ENCODE data around the gene MGAT5B. TPM values are rescaled to one million over a fixed set of nuclear protein-coding genes. Genes with fewer than 3 reads are reported as not detected.

The MGAT5B gene
- total RNA-seq, 2 donors from 2014 or later: 0.05 to 0.27 TPM

GRCh38 chr17:76889323-76889722, 21.1 kb downstream of the MGAT5B start:
- TF ChIP-seq CTCF (IDR thresholded peaks at IDR 0.05): no peak
- Histone ChIP-seq H3K36me3 (no peaks in the 10 kb centered on the region), H3K27ac (no peak overlapping the region), H3K9ac (ENCODE audit: low read depth in 2 of 2, low read length in 2 of 2) (no peak overlapping the region), H3K9me3 (no peaks in the 10 kb centered on the region), H3K27me3 (no peaks in the 10 kb centered on the region), H3K4me3 (no peak overlapping the region), H3K4me1 (no peaks in the 10 kb centered on the region)
- no peak for DNase-seq
- intact Hi-C loops (cut with DNase I): no loop called here

DNA sequence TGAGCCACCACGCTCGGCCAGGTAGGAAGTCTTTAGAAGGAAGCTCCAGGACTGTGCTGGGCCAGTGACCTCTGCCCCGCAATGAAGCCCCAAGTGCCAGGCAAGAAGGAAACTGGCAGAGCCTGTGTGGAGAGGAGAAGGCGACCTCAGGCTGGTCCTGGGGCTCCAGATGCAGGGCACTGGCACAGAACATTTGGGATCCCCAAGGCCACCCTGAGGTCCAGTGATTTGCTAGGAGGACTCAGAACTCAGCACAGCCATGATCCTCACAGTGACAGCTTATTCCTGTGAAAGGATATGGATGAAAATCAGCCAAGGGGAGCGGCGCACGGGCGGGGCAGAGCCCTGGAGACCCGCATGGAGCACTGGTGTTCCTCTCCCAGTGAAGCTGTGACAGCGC, 24.1 kb downstream of the MGAT5B start:
- TF ChIP-seq CTCF (IDR thresholded peaks at IDR 0.05): no peak

DNA sequence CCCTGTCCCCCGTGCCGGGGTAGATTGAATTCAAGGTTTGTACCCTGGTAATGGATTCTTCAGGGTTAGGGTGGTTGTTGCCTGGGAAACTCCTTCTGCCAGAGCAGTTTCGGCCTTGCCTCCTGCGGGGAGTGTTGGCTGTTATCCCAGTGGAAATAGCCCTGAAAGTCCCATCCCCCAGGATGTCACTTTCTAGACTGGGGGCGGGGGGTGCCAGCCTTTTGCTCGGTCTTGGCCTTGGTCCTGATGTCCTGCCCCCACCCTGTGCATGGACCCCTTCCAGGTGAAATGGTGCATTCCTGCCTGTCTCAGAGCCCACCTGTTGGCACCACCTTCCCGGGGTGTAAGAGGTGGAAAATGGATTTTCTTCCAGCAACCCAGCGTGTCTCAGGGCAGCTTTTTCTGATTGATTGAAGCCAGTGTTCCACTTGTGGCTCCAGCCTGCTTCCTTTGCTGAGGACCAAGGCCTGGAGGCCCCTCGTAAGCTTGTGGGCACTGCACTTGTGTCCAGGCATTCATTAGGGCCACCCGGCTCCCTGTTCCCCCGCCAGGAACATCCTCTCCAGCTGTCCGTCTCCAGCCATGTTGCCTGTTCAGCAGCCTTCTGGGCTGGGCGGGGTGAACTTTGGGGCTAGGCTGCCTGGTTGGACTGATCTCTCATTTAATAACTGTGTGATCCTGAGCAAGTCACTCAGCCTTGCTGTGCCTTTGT, 25.6 kb downstream of the MGAT5B start:
- H3K4me3 ChIP-seq: no peak overlapping the region
- DNase-seq: no peak
- no peaks in the 10 kb centered on the region for H3K36me3 ChIP-seq
- intact Hi-C loops (cut with DNase I): no loop called here
- no peaks in the 10 kb centered on the region for H3K4me1 ChIP-seq
- no peak for TF ChIP-seq CTCF (IDR thresholded peaks at IDR 0.05)
- no peaks in the 10 kb centered on the region for H3K9me3 ChIP-seq
- H3K27me3 ChIP-seq: no peaks in the 10 kb centered on the region
- H3K9ac ChIP-seq (ENCODE audit: low read depth in 2 of 2, low read length in 2 of 2): no peak overlapping the region
- no peak overlapping the region for H3K27ac ChIP-seq

More for the DNA sequence above, 24.1 kb downstream of the MGAT5B start:
- Histone ChIP-seq H3K4me3 (no peak overlapping the region), H3K27ac (no peak overlapping the region), H3K4me1 (no peaks in the 10 kb centered on the region), H3K36me3 (no peaks in the 10 kb centered on the region), H3K27me3 (no peaks in the 10 kb centered on the region), H3K9ac (ENCODE audit: low read depth in 2 of 2, low read length in 2 of 2) (no peak overlapping the region), H3K9me3 (no peaks in the 10 kb centered on the region)
- intact Hi-C loops (cut with DNase I): no loop called here
- DNase-seq: no peak

DNA sequence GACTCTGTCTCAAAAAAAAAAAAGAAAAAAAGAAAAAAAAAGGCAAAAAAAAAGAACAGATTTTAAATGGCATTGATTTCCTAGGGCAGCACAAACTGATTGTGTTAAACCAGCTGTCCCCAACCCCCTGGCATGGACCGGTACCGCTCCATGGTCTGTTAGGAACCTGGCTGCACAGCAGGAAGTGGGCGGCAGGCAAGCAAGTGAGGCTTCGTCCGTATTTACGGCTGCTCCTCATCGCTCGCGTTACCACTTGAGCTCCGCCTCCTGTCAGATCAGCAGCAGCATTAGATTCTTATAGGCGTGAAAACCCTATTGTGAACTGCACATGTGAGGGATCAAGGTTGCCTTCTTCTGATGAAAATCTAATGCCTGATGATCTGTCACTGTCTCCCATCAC, 26.6 kb downstream of the MGAT5B start:
- TF ChIP-seq CTCF (IDR thresholded peaks at IDR 0.05): no peak
- Histone ChIP-seq H3K27ac (no peak overlapping the region), H3K4me3 (no peak overlapping the region), H3K36me3 (no peaks in the 10 kb centered on the region), H3K4me1 (no peaks in the 10 kb centered on the region), H3K27me3 (no peaks in the 10 kb centered on the region), H3K9me3 (no peaks in the 10 kb centered on the region), H3K9ac (ENCODE audit: low read depth in 2 of 2, low read length in 2 of 2) (no peak overlapping the region)
- intact Hi-C loops (cut with DNase I): no loop called here
- no peak for DNase-seq

- no peak for DNase-seq
- Histone ChIP-seq H3K4me3 (no peak overlapping the region), H3K36me3 (no peaks in the 10 kb centered on the region), H3K4me1 (no peaks in the 10 kb centered on the region), H3K27ac (no peak overlapping the region), H3K27me3 (no peaks in the 10 kb centered on the region), H3K9me3 (no peaks in the 10 kb centered on the region), H3K9ac (ENCODE audit: low read depth in 2 of 2, low read length in 2 of 2) (no peak overlapping the region)
- TF ChIP-seq CTCF (IDR thresholded peaks at IDR 0.05): no peak
- intact Hi-C loops (cut with DNase I): no loop called here
Observed at GRCh38 chr17:76897023-76897422, 28.8 kb downstream of the MGAT5B start.

All from colonic mucosa (tissue), 4 donors.